GM23338 (cell line): ENCODE measurements around the gene CCDC146.

Experiments
- EZH2 ChIP-seq: fragments of 200-600 bp; sonication (generic); IDR thresholded peaks from one replicate; pipeline ENCODE4 v1.8.0; 2017; ENCODE audit warnings: antibody characterized with exemption, mild to moderate bottlenecking, low read depth; ENCODE audit not compliant: unreplicated experiment
- POLR2AphosphoS5 ChIP-seq: IDR thresholded peaks from 2 replicates; pipeline ENCODE4 v1.6.1; 2016; ENCODE audit warnings: antibody characterized with exemption, low read depth
- REST ChIP-seq: IDR thresholded peaks from one replicate; pipeline ENCODE4 v1.6.1; 2018; ENCODE audit warnings: antibody characterized with exemption; ENCODE audit not compliant: unreplicated experiment
- TF ChIP-seq, protein P1 (sequence below), 2 experiments: fragments of 200-600 bp in 1 of 2; sonication (generic) in 1 of 2; conservative IDR thresholded peaks; 2 replicates each; pipeline versions ENCODE4 v1.5.1 to v1.6.1; 2016 to 2017; ENCODE audit warnings: antibody characterized with exemption in 2 of 2, low read depth in 2 of 2, mild to moderate bottlenecking in 2 of 2, moderate library complexity in 1 of 2
- TF ChIP-seq, protein P2 (sequence below): IDR thresholded peaks from 2 replicates; pipeline ENCODE4 v1.6.1; 2016; ENCODE audit warnings: antibody characterized with exemption

DNA sequence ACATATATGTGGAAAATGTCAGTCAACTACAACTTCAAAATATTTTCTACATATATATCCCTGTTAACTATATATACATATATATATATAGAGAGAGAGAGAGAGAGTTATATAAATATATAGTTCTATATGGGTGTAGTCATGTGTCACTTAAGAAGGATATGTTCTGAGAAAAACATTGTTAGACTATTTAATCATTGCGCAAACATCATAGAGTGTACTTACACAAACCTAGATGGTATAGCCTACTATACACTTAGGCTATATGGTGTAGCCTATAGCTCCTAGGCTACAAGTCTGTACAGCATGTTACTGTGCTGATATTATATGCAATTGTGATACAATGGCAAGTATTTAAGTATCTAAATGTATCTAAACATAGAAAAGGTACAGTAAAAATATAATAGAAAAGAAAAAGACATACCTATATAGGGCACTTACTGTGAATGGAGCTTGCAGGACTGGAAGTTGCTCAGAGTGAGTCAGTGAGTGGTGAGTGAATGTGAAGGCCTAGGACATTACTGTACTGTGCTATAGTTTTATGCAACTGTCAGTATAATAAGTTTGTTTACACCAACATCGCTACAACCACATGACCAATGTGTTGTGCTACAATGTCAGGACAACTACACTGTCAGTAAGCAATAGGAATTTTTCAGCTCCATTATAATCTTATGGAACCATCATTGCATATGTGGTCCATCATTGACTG is 95.2 kb downstream of the CCDC146 start:
- TF ChIP-seq EZH2, result no peak
- TF ChIP-seq POLR2AphosphoS5, result no peak
- TF ChIP-seq, protein P1, sequence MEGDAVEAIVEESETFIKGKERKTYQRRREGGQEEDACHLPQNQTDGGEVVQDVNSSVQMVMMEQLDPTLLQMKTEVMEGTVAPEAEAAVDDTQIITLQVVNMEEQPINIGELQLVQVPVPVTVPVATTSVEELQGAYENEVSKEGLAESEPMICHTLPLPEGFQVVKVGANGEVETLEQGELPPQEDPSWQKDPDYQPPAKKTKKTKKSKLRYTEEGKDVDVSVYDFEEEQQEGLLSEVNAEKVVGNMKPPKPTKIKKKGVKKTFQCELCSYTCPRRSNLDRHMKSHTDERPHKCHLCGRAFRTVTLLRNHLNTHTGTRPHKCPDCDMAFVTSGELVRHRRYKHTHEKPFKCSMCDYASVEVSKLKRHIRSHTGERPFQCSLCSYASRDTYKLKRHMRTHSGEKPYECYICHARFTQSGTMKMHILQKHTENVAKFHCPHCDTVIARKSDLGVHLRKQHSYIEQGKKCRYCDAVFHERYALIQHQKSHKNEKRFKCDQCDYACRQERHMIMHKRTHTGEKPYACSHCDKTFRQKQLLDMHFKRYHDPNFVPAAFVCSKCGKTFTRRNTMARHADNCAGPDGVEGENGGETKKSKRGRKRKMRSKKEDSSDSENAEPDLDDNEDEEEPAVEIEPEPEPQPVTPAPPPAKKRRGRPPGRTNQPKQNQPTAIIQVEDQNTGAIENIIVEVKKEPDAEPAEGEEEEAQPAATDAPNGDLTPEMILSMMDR (conservative IDR thresholded peaks at IDR 0.05; ENCODE audit: low read depth in 2 of 2), result no peak
- TF ChIP-seq REST, result no peak
- TF ChIP-seq, protein P2, sequence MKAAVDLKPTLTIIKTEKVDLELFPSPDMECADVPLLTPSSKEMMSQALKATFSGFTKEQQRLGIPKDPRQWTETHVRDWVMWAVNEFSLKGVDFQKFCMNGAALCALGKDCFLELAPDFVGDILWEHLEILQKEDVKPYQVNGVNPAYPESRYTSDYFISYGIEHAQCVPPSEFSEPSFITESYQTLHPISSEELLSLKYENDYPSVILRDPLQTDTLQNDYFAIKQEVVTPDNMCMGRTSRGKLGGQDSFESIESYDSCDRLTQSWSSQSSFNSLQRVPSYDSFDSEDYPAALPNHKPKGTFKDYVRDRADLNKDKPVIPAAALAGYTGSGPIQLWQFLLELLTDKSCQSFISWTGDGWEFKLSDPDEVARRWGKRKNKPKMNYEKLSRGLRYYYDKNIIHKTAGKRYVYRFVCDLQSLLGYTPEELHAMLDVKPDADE, result no peak
